ENCODE data around the gene LRRC27.

LRRC27 gene

DNA sequence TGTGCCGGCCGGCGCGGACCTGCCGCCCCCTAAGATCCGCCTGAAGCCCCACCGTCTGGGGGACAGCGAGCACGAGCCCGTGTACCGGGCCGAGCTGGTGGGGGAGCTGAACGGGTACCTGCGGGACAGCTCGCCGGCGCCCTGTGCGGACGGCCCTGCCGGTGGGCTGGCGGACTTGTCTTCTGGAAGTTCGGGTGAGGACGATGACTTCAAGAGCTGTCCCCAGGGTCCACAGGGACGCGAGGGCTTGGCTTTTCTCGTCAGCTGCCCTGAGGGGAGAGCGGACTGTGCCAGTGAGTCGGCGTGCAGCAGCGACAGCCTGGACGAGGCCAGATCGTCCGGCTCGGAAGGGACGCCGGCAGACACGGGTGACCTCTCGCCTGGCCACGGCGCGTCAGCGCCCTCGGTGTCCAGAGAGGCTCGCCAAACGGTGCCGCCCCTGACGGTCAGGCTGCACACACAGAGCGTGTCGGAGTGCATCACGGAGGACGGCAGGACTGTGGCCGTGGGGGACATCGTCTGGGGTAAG lies 73.5 kb downstream of the LRRC27 start:
- in situ Hi-C loops (cut with MboI; ENCODE audit: low pct_unique_long_range_greater_than_20kb, low sequenced_read_pairs, unreplicated experiment) = no loop called here
- DNase-seq (ENCODE audit: low spot score) = no peak
- TF ChIP-seq, protein P1, sequence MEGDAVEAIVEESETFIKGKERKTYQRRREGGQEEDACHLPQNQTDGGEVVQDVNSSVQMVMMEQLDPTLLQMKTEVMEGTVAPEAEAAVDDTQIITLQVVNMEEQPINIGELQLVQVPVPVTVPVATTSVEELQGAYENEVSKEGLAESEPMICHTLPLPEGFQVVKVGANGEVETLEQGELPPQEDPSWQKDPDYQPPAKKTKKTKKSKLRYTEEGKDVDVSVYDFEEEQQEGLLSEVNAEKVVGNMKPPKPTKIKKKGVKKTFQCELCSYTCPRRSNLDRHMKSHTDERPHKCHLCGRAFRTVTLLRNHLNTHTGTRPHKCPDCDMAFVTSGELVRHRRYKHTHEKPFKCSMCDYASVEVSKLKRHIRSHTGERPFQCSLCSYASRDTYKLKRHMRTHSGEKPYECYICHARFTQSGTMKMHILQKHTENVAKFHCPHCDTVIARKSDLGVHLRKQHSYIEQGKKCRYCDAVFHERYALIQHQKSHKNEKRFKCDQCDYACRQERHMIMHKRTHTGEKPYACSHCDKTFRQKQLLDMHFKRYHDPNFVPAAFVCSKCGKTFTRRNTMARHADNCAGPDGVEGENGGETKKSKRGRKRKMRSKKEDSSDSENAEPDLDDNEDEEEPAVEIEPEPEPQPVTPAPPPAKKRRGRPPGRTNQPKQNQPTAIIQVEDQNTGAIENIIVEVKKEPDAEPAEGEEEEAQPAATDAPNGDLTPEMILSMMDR (IDR thresholded peaks at IDR 0.05; ENCODE audit: extremely low read depth, insufficient read depth, missing control alignments) = no peak

DNA sequence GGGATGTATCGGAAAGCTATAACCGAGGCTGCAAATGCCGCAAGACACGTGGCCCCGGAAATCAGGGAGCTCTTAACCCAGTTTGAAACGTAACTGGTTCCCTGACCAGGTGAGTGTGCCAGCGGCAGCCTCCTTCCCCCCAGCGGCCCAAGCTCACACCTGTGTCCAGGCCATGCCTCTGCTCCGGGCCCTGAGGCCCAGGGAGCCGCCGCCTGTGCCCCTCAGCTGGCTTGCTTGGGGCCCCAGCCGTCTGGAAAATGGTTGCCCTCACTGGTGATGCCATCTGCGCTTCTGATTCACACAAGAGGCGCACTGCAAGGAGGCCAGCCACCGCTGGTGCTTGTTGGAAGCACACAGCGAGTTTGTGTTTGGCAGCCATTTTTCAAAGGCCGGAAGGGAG lies 74.2 kb downstream of the LRRC27 start:
- in situ Hi-C loops (cut with MboI; ENCODE audit: low pct_unique_long_range_greater_than_20kb, low sequenced_read_pairs, unreplicated experiment) = no loop called here
- no peak for DNase-seq (ENCODE audit: low spot score)
- TF ChIP-seq, protein P1 (IDR thresholded peaks at IDR 0.05; ENCODE audit: extremely low read depth, insufficient read depth, missing control alignments) = no peak

DNA sequence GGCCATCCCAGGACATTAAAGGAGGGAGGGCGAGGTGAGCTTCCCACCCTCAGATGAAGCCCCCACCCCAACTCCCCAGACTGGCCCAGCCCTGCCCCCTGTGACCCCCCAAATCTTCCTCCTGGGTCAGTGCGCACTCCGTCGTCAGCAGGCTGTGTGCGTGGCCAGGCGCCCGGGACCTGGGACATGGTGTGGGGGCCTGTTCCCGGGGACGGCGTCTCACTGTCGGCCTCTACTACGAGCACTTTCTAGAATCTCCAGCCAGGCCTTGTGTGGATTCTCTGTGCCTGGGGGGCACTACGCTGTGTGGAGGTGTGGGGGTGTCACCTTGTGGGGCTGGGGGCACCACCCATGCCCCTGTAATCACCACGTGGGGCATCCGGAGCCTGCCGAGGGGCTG lies 74.8 kb downstream of the LRRC27 start:
- DNase-seq (ENCODE audit: low spot score) = no peak
- in situ Hi-C loops (cut with MboI; ENCODE audit: low pct_unique_long_range_greater_than_20kb, low sequenced_read_pairs, unreplicated experiment) = no loop called here
- TF ChIP-seq, protein P1 (IDR thresholded peaks at IDR 0.05; ENCODE audit: extremely low read depth, insufficient read depth, missing control alignments) = no peak

- DNase-seq (ENCODE audit: low spot score) = no peak
- TF ChIP-seq, protein P1 (IDR thresholded peaks at IDR 0.05; ENCODE audit: extremely low read depth, insufficient read depth, missing control alignments) = no peak
- in situ Hi-C loops (cut with MboI; ENCODE audit: low pct_unique_long_range_greater_than_20kb, low sequenced_read_pairs, unreplicated experiment) = no loop called here
Measured at GRCh38 chr10:132407243-132407746, 75.3 kb downstream of the LRRC27 start.

GRCh38 chr10:132407846-132408278 lies 75.9 kb downstream of the LRRC27 start:
- TF ChIP-seq, protein P1 (IDR thresholded peaks at IDR 0.05; ENCODE audit: extremely low read depth, insufficient read depth, missing control alignments) = no peak
- no peak for DNase-seq (ENCODE audit: low spot score)
- in situ Hi-C loops (cut with MboI; ENCODE audit: low pct_unique_long_range_greater_than_20kb, low sequenced_read_pairs, unreplicated experiment) = no loop called here

GRCh38 chr10:132408367-132408781 lies 76.4 kb downstream of the LRRC27 start:
- no peak for DNase-seq (ENCODE audit: low spot score)
- in situ Hi-C loops (cut with MboI; ENCODE audit: low pct_unique_long_range_greater_than_20kb, low sequenced_read_pairs, unreplicated experiment) = no loop called here
- TF ChIP-seq, protein P1 (IDR thresholded peaks at IDR 0.05; ENCODE audit: extremely low read depth, insufficient read depth, missing control alignments) = no peak
